ENCODE data around the gene APOL5. TPM values are rescaled to one million over a fixed set of nuclear protein-coding genes. Genes with fewer than 3 reads are reported as not detected.
A peak's percentile ranks its signal among the peaks of the same experiment; 100 is the strongest.

Gene APOL5
- total and polyA plus RNA-seq, 9 of the 15 experiments (the other 6 are each of a cell fraction or from before 2014, with no cell fraction given), result not detected

DNA sequence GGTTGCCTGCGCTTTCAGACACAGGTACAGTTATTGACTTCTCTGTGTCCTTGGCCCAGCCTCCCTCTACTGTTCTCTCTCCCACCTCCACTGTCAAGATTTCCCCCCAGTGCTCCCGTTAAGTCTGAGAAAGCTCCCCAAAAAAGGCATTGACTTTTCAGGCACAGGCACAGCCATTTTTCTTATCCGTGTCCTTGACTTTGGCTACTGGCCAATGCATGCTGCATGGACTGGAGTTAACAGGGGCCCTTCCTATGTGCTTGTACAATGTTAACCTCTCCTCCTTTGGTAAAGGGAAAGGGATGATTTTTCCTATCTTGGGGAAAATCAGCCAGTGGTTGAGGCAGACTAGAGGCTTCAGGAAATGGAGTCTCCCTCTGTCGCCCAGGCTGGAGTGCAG, 4.3 kb downstream of the APOL5 start (continued):
- TF ChIP-seq REST (IDR thresholded peaks at IDR 0.05; ENCODE audit: borderline replicate concordance) (no peak), REST (CRISPR knock-in tag; IDR thresholded peaks at IDR 0.05; ENCODE audit: low read depth) (no peak), ELK3 (CRISPR knock-in tag; IDR thresholded peaks at IDR 0.05) (no peak), ZNF282 (CRISPR knock-in tag; IDR thresholded peaks at IDR 0.05) (no peak), ZNF507 (tag; conservative IDR thresholded peaks at IDR 0.05) (no peak), SREBF1 (IDR thresholded peaks at IDR 0.05; ENCODE audit: borderline replicate concordance, low read depth, low read length) (no peak), CBX3 (IDR thresholded peaks at IDR 0.05; ENCODE audit: borderline replicate concordance in 1 of 2, low read length in 2 of 2) (no peak), ARID3A (IDR thresholded peaks at IDR 0.05; ENCODE audit: borderline replicate concordance, low read depth, low read length) (no peak), SRF (CRISPR knock-in tag; IDR thresholded peaks at IDR 0.05) (peak in 1 of 2 experiments; percentile 47; a peak in 1 of 4 replicates), SPI1 (IDR thresholded peaks at IDR 0.05; ENCODE audit: borderline replicate concordance, low read depth, low read length) (no peak), HEY1 (CRISPR knock-in tag; IDR thresholded peaks at IDR 0.05; ENCODE audit: borderline replicate concordance) (no peak), SMAD1 (IDR thresholded peaks at IDR 0.05; ENCODE audit: low read depth, low read length, partially characterized antibody) (no peak)
- TF ChIP-seq, protein P1, sequence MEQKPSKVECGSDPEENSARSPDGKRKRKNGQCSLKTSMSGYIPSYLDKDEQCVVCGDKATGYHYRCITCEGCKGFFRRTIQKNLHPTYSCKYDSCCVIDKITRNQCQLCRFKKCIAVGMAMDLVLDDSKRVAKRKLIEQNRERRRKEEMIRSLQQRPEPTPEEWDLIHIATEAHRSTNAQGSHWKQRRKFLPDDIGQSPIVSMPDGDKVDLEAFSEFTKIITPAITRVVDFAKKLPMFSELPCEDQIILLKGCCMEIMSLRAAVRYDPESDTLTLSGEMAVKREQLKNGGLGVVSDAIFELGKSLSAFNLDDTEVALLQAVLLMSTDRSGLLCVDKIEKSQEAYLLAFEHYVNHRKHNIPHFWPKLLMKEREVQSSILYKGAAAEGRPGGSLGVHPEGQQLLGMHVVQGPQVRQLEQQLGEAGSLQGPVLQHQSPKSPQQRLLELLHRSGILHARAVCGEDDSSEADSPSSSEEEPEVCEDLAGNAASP (IDR thresholded peaks at IDR 0.05), result no peak
